Stimulated activated CD4-positive, alpha-beta T cell treated with anti-CD3 and anti-CD28 coated beads, Interleukin-4, amount 100 ng/mL, for 48 hours (primary cell): ENCODE results near the gene PDPR.
"Not testable (repeated sequence)": the region's sequence is repeated elsewhere in the genome, so short reads cannot be mapped to it uniquely, and the experiment has no call there.

ENCODE experiments used
- DNase-seq, 2 donors: peaks; one replicate each; pipeline ENCODE4 v3.0.0-alpha.2; 2020; ENCODE audit warnings: low read depth in 2 of 2

Gene PDPR

GRCh38 chr16:70162041-70162451 lies 47.9 kb downstream of the PDPR start:
- no peak for DNase-seq

DNA sequence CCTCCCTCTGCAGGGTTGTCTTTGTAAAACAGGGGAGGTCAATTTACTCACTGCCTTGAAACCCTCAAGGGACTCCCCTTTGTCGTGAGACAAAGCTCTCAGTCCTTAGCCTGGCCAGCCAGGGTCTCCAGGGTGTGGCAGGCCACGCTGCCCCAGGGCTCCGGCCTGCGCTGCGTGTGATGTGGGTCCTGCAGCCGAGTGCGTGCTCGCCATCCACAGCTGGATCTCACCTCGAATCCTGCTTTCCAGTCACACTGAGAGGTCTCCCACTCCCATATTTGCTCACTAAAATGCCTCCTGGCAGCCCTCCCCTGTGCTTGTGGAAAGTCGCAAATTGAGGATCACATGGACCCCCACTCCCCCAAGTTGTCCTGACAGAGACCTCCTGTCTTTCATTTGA lies 49.5 kb downstream of the PDPR start:
- no peak for DNase-seq

- not testable (repeated sequence) for DNase-seq
Observed at GRCh38 chr16:70166688-70167087, 52.6 kb downstream of the PDPR start.

DNA sequence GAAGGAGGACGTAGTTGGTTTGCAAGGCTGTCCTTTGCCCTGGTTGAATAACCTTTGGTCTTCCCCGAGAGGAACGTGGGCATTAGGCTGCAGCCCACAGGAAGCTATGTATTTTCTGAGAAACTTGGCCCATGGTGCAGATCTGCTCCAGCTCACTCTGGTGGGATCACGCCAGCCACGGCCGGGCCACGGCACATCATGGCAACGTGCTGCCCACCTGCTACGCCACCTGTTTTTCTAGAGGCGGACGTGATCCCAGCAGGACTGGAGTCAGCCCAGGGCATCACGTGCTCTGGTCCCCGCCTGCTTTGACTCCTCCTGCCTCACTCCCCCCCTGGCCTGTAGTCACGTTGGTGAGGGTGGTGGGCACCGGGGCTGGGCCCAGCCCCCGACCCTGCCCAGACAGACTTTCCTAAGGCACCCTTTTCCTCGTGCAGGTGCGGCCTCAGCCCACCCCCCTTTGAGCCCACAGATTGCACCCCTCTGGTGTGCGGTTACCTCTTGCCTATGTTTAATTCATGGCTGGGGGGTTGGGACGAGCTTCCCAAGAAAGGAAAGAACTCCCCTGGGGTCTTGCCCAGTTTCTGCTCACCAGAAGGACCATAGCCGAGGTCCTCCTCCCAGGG lies 59.2 kb downstream of the PDPR start, which contains the start of gene CLEC18C:
TSS of gene CLEC18C (plus strand) at position 576 of the 626 bp plus-strand sequence. CDS start 492 bp downstream, outside the sequence.
- DNase-seq = not testable (repeated sequence)

- not testable (repeated sequence) for DNase-seq
Observed at GRCh38 chr16:70173916-70174315, 59.8 kb downstream of the PDPR start.

DNA sequence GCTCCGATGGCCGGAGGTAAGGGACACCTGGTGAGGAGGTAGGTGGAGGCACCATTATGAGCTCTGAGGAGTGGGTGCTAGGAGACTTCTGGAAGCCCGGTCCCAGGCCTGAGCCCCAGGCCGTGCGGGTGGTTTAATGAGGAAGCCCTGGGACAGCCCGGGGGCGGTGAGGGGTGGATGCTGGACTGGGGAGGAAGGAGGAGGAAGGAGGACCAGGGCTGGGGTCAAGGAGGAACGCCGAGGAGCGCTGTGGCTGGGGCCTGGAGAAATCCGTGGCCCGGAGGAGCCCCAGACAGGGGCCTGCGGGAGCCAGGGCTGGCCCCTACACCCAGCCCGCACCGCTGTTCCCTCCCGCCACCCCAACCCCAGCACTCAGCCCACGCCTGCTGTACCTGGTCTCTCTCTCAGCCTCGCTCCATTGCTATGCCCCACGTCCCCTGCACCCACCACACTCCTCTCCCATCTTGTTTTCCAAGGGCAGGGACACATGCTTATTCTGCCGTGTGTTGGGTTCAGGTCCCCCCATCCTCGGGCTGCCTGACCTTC lies 60.3 kb downstream of the PDPR start:
- not testable (repeated sequence) for DNase-seq

- not testable (repeated sequence) for DNase-seq
Observed at GRCh38 chr16:70187858-70188607, 73.9 kb downstream of the PDPR start.

- DNase-seq = not testable (repeated sequence)
Observed at GRCh38 chr16:70188608-70188915, 74.4 kb downstream of the PDPR start.

DNA sequence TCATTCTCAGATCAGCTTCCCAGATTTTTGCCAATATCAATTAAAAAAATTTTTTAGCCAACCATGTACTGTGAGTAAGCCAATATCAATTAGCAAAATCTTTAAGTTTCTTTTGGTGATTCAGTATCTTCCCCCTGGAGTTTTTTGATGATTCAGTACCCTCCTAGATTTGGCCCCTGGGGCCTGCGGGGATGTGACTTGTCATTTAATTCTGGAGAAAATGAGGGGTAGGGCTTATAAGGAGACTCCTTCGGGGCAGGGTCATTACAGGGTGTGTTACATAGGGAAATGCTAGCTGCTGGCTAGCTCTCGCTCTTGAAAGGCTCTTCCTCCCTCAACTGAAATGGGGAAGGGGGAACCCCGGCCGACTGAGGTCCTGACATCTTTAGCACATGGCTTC lies 76.4 kb downstream of the PDPR start:
- DNase-seq = not testable (repeated sequence)

- not testable (repeated sequence) for DNase-seq
Observed at GRCh38 chr16:70196683-70197300, 82.7 kb downstream of the PDPR start.

DNA sequence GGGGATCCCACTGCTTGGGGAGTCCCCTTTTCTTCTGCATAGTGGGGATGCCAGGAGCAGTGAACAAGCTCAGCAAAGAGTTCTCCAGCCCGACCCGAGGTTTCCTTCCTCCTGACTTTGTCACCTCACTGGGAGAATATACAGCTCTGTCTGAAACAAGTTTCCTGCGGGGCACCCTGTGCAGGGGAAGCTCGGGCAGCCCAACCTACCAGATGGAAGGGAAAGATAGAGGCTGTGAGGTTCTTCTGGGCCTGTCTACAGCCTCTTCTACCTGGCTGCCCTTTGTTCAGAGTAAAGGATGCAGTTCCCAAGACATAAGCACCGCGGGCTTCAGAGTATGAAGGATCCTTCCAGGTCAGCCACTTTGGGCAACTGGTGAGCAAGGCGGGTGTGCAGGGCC lies 83.5 kb downstream of the PDPR start:
- not testable (repeated sequence) for DNase-seq

DNA sequence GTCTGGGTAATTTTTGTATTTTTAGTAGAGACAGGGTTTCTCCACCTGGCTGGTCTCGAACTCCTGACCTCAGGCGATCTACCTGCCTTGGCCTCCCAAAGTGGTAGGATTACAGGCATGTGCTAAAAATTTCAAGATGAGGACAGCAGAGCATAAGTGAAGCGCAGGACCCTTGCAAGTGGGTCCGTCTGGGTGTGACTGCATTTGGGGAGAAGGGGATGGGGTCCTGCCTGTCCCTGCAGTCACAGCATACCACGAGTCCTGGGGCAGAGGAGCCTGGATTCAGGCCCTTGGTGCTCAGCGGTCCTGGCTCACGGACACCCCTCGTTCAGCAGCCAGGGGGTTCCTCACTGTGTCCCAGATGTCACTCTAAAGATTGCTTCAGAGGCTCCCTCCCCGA lies 84.1 kb downstream of the PDPR start:
- not testable (repeated sequence) for DNase-seq

DNA sequence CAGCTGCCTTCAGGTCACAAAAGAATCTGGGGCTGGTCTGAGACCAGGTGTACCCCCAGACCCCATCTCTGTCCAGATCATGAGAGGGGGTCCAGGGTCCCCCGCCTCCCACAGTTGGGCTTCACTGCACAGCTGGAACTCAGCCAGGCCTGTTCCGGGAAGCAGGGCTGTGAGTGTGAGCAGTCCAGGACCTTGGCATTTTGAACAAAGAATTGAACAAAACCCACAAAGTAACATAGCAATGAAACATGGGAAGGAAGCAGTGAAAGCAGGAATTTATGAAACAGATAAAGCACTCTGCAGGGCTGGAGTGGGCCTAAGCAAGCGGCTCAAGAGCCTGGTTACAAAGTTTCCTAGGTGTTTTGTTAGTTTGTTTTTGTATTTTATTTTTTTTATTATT lies 84.5 kb downstream of the PDPR start:
- DNase-seq = not testable (repeated sequence)

GRCh38 chr16:70199170-70199569 lies 85.0 kb downstream of the PDPR start:
- not testable (repeated sequence) for DNase-seq

- not testable (repeated sequence) for DNase-seq
Observed at GRCh38 chr16:70200063-70200462, 85.9 kb downstream of the PDPR start.

- not testable (repeated sequence) for DNase-seq
Observed at GRCh38 chr16:70203508-70203907, 89.4 kb downstream of the PDPR start.

DNA sequence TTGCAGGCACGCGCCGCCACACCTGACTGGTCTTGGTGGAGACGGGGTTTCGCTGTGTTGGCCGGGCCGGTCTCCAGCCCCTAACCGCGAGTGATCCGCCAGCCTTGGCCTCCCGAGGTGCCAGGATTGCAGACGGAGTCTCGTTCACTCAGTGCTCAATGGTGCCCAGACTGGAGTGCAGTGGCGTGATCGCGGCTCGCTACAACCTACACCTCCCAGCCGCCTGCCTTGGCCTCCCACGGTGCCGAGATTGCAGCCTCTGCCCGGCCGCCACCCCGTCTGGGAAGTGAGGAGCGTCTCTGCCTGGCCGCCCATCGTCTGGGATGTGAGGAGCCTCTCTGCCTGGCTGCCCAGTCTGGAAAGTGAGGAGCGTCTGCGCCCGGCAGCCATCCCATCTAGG lies 89.9 kb downstream of the PDPR start:
- DNase-seq = not testable (repeated sequence)

- DNase-seq = not testable (repeated sequence)
Observed at GRCh38 chr16:70204668-70205405, 90.7 kb downstream of the PDPR start.

- not testable (repeated sequence) for DNase-seq
Observed at GRCh38 chr16:70206382-70206781, 92.2 kb downstream of the PDPR start.
